ENCODE measurements around the gene GTPBP3.
A peak's percentile ranks its signal among the peaks of the same experiment; 100 is the strongest.

The GTPBP3 gene

DNA sequence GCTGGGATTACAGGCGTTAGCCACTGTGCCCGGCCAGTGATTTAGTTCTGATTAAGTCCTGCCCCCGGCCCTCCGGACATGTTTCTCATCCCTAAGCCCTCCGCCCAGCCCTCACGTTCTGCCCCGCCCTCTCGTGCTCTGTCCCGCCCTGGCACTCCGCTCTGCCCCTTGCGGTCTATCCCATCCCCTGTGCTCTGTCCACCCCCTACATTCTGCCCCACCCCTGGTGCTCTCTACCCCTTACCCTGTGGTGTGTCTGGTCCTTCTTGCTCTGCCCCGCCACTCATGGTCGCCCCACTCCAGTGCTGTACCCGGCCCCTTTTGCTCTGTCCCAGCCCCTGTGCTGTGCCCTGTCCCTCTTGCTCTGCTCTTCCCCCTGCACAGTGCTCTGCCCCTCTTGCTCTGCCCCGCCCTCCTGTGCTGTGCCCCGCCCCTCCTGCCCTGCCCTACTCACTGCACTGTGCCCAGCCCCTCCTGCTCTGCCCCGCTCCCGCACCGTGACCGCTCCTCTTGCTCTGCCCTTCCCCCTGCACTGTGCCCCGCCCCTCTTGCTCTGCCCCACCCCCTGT, 3.0 kb downstream of the GTPBP3 start:
- Histone ChIP-seq H3K9ac (no peak overlapping the region), H3K36me3 (peaks cover 45% of the 10 kb centered on the region), H3K27me3 (no peaks in the 10 kb centered on the region), H3K4me2 (no peak overlapping the region), H3K27ac (no peak overlapping the region), H4K20me1 (no peaks in the 10 kb centered on the region), H3K4me1 (peaks cover 32% of the 10 kb centered on the region), H3K9me3 (no peaks in the 10 kb centered on the region), H3K4me3 (no peak overlapping the region)
- TF ChIP-seq Cebpa-rat (IDR thresholded peaks at IDR 0.05), result no peak

DNA sequence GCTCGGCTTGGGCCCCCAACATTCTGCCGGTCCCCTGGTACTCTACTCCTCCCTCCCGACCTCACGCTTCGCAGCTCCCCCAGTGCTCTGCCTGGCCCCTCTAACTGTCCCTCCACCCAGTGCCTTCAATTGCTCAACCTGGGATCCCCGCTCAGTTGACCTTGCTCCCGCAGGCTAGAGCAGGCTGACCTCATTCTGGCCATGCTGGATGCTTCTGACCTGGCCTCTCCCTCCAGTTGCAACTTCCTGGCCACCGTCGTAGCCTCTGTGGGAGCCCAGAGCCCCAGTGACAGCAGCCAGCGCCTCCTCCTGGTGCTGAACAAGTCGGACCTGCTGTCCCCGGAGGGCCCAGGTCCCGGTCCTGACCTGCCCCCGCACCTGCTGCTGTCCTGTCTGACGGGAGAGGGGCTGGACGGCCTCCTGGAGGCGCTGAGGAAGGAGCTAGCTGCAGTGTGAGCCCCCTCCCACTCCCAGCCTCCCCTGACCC, 3.6 kb downstream of the GTPBP3 start:
- no peak overlapping the region for H3K4me2 ChIP-seq
- H3K27ac ChIP-seq, result no peak overlapping the region
- H3K9me3 ChIP-seq, result no peaks in the 10 kb centered on the region
- H3K36me3 ChIP-seq, result peaks cover 45% of the 10 kb centered on the region
- H3K27me3 ChIP-seq, result no peaks in the 10 kb centered on the region
- no peaks in the 10 kb centered on the region for H4K20me1 ChIP-seq
- H3K9ac ChIP-seq, result no peak overlapping the region
- H3K4me3 ChIP-seq, result no peak overlapping the region
- peaks cover 28% of the 10 kb centered on the region for H3K4me1 ChIP-seq
- TF ChIP-seq Cebpa-rat (IDR thresholded peaks at IDR 0.05), result no peak

DNA sequence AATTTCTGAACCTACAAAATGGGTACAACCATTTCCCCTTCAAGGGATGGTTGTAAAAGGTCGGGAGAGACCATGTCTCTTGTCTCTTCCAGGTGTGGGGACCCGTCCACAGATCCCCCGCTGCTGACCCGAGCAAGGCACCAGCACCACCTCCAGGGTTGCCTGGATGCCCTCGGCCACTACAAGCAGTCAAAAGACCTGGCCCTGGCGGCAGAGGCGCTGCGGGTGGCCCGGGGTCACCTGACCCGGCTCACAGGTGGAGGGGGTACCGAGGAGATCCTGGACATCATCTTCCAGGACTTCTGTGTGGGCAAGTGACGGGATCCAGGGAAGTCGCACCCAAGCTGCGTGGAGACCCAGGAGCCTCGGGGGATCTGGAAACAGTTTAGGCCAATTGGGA, 4.0 kb downstream of the GTPBP3 start:
- Histone ChIP-seq H3K4me1 (peaks cover 29% of the 10 kb centered on the region), H3K9ac (no peak overlapping the region), H3K9me3 (no peaks in the 10 kb centered on the region), H3K4me2 (no peak overlapping the region), H3K27ac (no peak overlapping the region), H4K20me1 (no peaks in the 10 kb centered on the region), H3K36me3 (peaks cover 45% of the 10 kb centered on the region), H3K4me3 (no peak overlapping the region), H3K27me3 (no peaks in the 10 kb centered on the region)
- TF ChIP-seq Cebpa-rat (IDR thresholded peaks at IDR 0.05), result no peak

DNA sequence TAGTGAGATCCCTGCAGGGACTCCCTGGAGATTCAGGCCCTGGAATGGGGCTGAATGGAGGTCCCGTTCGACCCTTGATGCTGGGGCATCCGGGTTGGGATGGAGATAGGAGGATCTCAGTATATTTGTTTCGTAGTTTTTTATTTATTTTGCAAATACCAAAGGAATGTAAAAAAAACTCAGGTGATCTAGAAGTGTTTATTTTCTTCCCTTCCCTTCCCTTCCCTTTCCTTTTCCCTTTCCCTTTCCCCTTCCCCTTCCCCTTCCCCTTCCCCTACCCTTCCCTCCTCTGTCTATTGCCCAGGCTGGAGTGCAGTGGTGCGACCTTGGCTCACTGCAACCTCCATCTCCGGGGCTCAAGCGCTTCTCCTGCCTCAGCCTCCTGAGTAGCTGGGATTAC, 4.5 kb downstream of the GTPBP3 start:
- no peak overlapping the region for H3K27ac ChIP-seq
- no peaks in the 10 kb centered on the region for H3K27me3 ChIP-seq
- TF ChIP-seq Cebpa-rat (IDR thresholded peaks at IDR 0.05), result no peak
- H3K4me1 ChIP-seq, result peaks cover 33% of the 10 kb centered on the region
- H3K4me3 ChIP-seq, result no peak overlapping the region
- no peak overlapping the region for H3K4me2 ChIP-seq
- peaks cover 45% of the 10 kb centered on the region for H3K36me3 ChIP-seq
- no peaks in the 10 kb centered on the region for H3K9me3 ChIP-seq
- H4K20me1 ChIP-seq, result no peaks in the 10 kb centered on the region
- H3K9ac ChIP-seq, result no peak overlapping the region

DNA sequence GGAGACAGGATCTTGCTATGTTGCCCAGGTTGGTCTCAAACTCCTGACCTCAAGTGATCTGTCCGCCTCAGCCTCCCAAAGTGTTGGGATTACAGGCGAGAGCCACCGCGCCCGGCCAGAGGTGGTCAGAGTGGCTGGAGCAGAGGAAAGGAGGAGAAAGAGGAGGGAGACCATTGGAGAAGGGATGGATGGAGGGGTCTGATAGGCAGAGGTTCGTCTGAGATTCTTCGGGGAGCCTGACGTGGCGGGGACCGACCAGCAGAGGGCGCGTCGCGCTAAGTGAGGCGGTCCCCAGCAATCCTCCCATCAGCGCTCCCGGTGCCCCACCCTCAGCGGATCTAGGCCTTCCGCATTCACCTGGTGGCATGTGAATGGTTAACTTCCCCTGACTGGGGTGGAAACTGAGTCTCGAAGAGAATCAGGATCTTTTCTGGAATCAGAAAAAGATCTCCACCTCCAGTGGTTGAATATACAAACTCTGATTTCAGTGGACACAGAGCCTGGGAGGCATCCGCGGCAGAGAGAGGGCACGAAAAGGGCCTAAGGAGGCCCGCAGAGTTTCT, 8.8 kb downstream of the GTPBP3 start:
- Histone ChIP-seq H4K20me1 (no peaks in the 10 kb centered on the region), H3K27me3 (no peaks in the 10 kb centered on the region), H3K9me3 (no peaks in the 10 kb centered on the region), H3K36me3 (peaks cover 32% of the 10 kb centered on the region), H3K4me3 (no peak overlapping the region), H3K27ac (peak overlapping the region; percentile 80), H3K4me2 (peak overlapping the region; percentile 86), H3K9ac (no peak overlapping the region), H3K4me1 (peaks cover 64% of the 10 kb centered on the region)
- no peak for TF ChIP-seq Cebpa-rat (IDR thresholded peaks at IDR 0.05)

DNA sequence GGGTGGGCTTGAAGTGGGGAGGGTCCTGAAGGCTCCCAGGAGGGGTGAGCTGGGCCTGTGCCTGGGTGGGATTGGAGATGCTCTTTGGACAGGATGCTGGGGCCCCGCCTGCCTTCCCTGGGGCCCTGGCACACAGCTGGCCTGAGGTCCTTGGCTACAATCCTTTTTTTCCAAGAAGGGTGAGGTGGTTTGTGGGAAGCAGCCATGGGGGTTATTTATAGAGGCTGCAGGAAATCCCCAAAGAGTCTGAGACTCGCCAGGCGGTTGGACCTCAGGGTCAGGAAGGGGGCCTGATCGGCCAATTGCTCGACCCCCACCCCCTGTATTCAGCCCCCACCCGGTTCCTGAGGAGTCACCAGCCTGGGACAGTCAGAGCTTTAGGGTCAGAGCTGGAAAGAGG, 10.0 kb downstream of the GTPBP3 start:
- Histone ChIP-seq H3K27ac (peak overlapping the region; percentile 80), H3K4me3 (peak overlapping the region; percentile 38), H3K9me3 (no peaks in the 10 kb centered on the region), H3K4me2 (peak overlapping the region; percentile 86), H4K20me1 (no peaks in the 10 kb centered on the region), H3K27me3 (no peaks in the 10 kb centered on the region), H3K4me1 (peaks cover 75% of the 10 kb centered on the region), H3K9ac (peak overlapping the region; percentile 45; the same call in 1 of the 2 replicates), H3K36me3 (peaks cover 21% of the 10 kb centered on the region)
- TF ChIP-seq Cebpa-rat (IDR thresholded peaks at IDR 0.05), result no peak

DNA sequence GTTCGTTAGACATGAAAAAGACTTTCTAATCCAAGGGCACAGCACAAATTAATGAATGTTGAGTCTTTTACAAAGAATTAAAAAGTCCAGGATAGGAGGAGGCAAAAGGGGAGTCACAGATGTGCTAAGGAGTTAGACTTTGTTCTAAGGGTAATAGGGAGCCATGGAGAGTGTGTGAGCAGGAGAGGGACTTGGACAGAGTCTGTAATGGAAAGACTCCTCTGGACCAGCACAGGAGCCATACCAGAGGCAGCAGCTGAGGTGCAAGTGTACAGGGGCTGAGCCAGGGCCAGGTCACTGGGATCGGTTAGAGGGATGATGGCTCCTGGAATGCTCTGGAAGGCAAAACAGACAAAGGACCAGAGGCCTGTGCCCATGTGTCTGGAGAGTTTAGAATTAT, 10.5 kb downstream of the GTPBP3 start:
- Histone ChIP-seq H3K27ac (peak overlapping the region; percentile 80), H3K4me1 (peaks cover 80% of the 10 kb centered on the region), H3K9me3 (no peaks in the 10 kb centered on the region), H3K4me2 (peak overlapping the region; percentile 86), H4K20me1 (no peaks in the 10 kb centered on the region), H3K9ac (peak overlapping the region; percentile 45; the same call in 1 of the 2 replicates), H3K27me3 (no peaks in the 10 kb centered on the region), H3K4me3 (peak overlapping the region; percentile 38), H3K36me3 (peaks cover 16% of the 10 kb centered on the region)
- no peak for TF ChIP-seq Cebpa-rat (IDR thresholded peaks at IDR 0.05)

DNA sequence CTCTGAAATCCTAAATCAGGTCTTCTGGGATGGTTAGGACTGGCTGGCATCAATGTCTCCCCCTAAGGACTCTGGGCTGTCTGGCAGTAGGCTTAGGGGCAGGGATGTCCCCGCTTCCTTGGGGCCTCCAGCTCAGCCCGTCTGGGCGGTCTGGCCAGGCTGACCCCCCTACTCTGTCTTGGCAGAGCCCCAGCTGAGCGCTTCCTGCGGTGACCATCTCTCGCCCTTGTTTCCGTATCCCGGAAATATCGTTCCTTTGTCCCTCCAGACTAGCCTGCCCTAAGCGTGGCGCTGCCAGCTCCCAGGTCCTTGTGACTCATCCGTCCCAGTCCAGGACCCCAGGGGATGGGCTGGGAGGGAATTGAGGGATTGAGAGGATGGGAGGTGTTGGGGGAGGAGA, 11.3 kb downstream of the GTPBP3 start:
- Histone ChIP-seq H3K4me1 (peaks cover 88% of the 10 kb centered on the region), H3K4me3 (peak overlapping the region; percentile 33; the same call in 1 of the 2 replicates), H3K27me3 (no peaks in the 10 kb centered on the region), H3K36me3 (peaks cover 8% of the 10 kb centered on the region; the same call in 1 of the 2 replicates), H4K20me1 (no peaks in the 10 kb centered on the region), H3K27ac (peak overlapping the region; percentile 80), H3K9ac (peak overlapping the region; percentile 48; the same call in 1 of the 2 replicates), H3K9me3 (no peaks in the 10 kb centered on the region), H3K4me2 (peak overlapping the region; percentile 86)
- no peak for TF ChIP-seq Cebpa-rat (IDR thresholded peaks at IDR 0.05)

DNA sequence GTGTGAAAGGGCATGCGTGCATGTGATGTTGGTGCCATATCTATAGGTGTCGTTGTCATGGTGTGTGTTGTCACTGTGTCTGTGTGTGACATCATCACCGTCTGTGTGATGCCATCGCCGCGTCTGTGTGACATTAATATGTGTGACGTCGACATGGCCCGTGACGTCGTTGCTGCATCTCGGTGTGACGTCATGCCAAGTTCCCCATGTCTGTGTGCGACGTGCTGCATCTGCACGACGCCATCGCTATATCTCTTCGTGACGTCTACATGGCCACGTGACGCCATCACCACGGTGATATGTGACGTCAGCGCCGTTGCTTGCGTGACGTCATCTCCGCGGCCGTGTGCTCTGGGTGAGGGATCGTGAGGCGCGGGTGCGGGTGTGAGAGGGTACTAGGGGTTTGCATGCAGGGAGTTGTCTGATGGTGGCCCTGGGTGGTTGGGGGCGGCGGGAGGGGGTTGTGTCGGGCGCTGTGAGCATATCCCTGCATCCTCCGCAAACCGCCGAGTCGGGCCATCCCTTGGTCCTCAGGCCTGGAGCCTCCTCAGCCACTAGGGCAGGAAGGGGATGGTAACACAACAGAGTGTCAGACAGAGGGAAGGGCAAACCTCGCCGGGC, 14.6 kb downstream of the GTPBP3 start:
- peak overlapping the region; percentile 86 for H3K4me2 ChIP-seq
- no peaks in the 10 kb centered on the region for H3K36me3 ChIP-seq
- H4K20me1 ChIP-seq, result no peaks in the 10 kb centered on the region
- H3K27me3 ChIP-seq, result no peaks in the 10 kb centered on the region
- TF ChIP-seq Cebpa-rat (IDR thresholded peaks at IDR 0.05), result no peak
- peaks cover 66% of the 10 kb centered on the region for H3K4me1 ChIP-seq
- no peak overlapping the region for H3K4me3 ChIP-seq
- no peak overlapping the region for H3K9ac ChIP-seq
- no peaks in the 10 kb centered on the region for H3K9me3 ChIP-seq
- peak overlapping the region; percentile 55; the same call in 1 of the 2 replicates for H3K27ac ChIP-seq

DNA sequence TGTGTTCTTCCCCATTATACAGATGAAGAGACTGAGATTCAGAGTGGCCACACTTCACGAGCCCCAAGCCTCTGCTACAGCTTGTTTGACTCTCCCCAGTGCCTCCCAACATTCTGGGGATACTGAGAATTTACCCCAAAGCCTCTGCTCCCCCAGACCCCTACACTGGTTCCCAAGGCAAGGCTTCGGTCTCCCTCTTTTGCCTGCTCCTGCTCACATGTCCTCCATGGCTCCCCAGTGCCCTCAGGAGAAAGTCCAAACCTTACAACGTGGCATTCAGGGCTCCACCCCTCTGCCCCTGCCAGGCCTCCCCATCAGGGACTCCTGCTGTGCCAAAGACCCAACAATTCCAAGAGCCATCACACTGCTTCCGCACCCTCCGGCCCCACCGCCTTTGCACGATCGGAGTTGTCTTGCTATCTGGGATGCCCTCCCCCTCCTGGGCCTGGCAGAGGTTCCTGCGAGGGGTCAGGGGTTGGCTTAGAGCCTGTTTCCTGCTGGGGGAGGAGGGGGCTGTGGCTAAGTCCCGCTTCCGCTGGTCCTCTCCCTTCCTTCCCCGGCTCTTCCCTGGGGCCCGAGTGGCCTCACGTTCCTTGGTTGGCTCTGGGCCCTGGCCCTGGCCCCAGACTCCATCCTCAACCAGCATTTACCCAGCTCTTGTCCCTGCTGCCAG, 15.4 kb downstream of the GTPBP3 start:
- Histone ChIP-seq H3K4me1 (peaks cover 58% of the 10 kb centered on the region), H3K4me2 (peak overlapping the region; percentile 60), H3K4me3 (no peak overlapping the region), H4K20me1 (no peaks in the 10 kb centered on the region), H3K9ac (no peak overlapping the region), H3K27me3 (no peaks in the 10 kb centered on the region), H3K9me3 (no peaks in the 10 kb centered on the region), H3K27ac (peak overlapping the region; percentile 56; the same call in 1 of the 2 replicates), H3K36me3 (no peaks in the 10 kb centered on the region)
- TF ChIP-seq Cebpa-rat (IDR thresholded peaks at IDR 0.05), result no peak

Measured in BLaER1 (cell line).